OCI-LY7 (cell line): Measurements from ENCODE around the gene NAT9. TPM values are rescaled to one million over a fixed set of nuclear protein-coding genes. Genes with fewer than 3 reads are reported as not detected.

Experiments
- BruUV-seq: library from RNA; stranded (reverse); fragments of 400-500 nt; replicated peaks from 2 replicates; lab custom pipeline; 2021; lab: Mats Ljungman, UMichigan
- CTCF ChIA-PET: fragments of 300-600 bp; sonication (Branson Sonifier 250); formaldehyde crosslinking; loops from one replicate; lab custom pipeline; 2022; ENCODE audit warnings: antibody characterized with exemption; ENCODE audit not compliant: unreplicated experiment; lab: Charles Lee
- POLR2A ChIA-PET: fragments of 300-600 bp; sonication (Branson Sonifier 250); formaldehyde crosslinking; loops from one replicate; lab custom pipeline; 2022; ENCODE audit warnings: antibody characterized with exemption; lab: Charles Lee
- DNase-seq: peaks from one replicate; pipeline ENCODE4 v3.0.0-alpha.2; 2015; ENCODE audit warnings: low spot score
- H2AFZ ChIP-seq: fragments of 200-600 bp; sonication (generic), shearing (Covaris generic); 2 replicates; pipeline ENCODE4 v1.6.1; 2014; ENCODE audit warnings: mild to moderate bottlenecking, antibody characterized with exemption, low read length, moderate library complexity
- H3K27ac ChIP-seq: fragments of 200-600 bp; sonication (generic); 2 replicates; pipeline ENCODE4 v1.5.1; 2014; ENCODE audit warnings: mixed run types, low read depth, mild to moderate bottlenecking, moderate library complexity, low read length, inconsistent platforms; ENCODE audit not compliant: poor library complexity, severe bottlenecking
- H3K36me3 ChIP-seq: fragments of 200-600 bp; sonication (generic); 2 replicates; pipeline ENCODE4 v1.6.1; 2014; ENCODE audit warnings: mild to moderate bottlenecking, antibody characterized with exemption, low read length, moderate library complexity, mixed read lengths; ENCODE audit not compliant: insufficient read depth
- H3K4me1 ChIP-seq: fragments of 200-600 bp; sonication (generic); 2 replicates; pipeline ENCODE4 v1.5.1; 2014; ENCODE audit warnings: mild to moderate bottlenecking, low read length; ENCODE audit not compliant: insufficient read depth, poor library complexity, severe bottlenecking
- H3K4me2 ChIP-seq: fragments of 200-600 bp; sonication (generic); 2 replicates; pipeline ENCODE4 v1.6.1; 2014; ENCODE audit warnings: mild to moderate bottlenecking, low read length
- H3K4me3 ChIP-seq: fragments of 200-600 bp; sonication (generic); 2 replicates; pipeline ENCODE4 v1.5.1; 2014; ENCODE audit warnings: mild to moderate bottlenecking, low read depth, low read length; ENCODE audit not compliant: poor library complexity, severe bottlenecking
- H3K79me2 ChIP-seq: fragments of 200-600 bp; sonication (generic); 2 replicates; pipeline ENCODE4 v1.6.1; 2016; ENCODE audit warnings: low read depth, mild to moderate bottlenecking, low read length, moderate library complexity, mixed read lengths; ENCODE audit not compliant: insufficient read depth
- H3K9me2 ChIP-seq: fragments of 200-600 bp; sonication (generic); 2 replicates; pipeline ENCODE4 v1.6.1; 2016; ENCODE audit warnings: mild to moderate bottlenecking, low read length, mixed read lengths; ENCODE audit not compliant: insufficient read depth
- H3K9me3 ChIP-seq: fragments of 200-600 bp; sonication (generic); 2 replicates; pipeline ENCODE4 v1.6.1; 2014; ENCODE audit warnings: mild to moderate bottlenecking, mixed run types, low read length, mixed read lengths
- H4K20me1 ChIP-seq: fragments of 200-600 bp; sonication (generic); 2 replicates; pipeline ENCODE4 v1.6.1; 2014; ENCODE audit warnings: mild to moderate bottlenecking, antibody characterized with exemption, low read length, moderate library complexity, mixed read lengths; ENCODE audit not compliant: insufficient read depth
- CTCF ChIP-seq: fragments of 200-600 bp; sonication (generic); conservative IDR thresholded peaks from 2 replicates; pipeline ENCODE4 v1.5.1; 2014; ENCODE audit warnings: mild to moderate bottlenecking, antibody characterized with exemption, low read length, moderate library complexity, mixed read lengths
- EZH2phosphoT487 ChIP-seq: fragments of 200-600 bp; sonication (generic); IDR thresholded peaks from 2 replicates; pipeline ENCODE4 v1.6.1; 2018; ENCODE audit warnings: low read depth, borderline replicate concordance, mild to moderate bottlenecking, mixed run types, antibody characterized with exemption, low read length, moderate library complexity, mixed read lengths
- intact Hi-C: fragments of 100-400 bp; cut with micrococcal nuclease; formaldehyde crosslinking; loops from one replicate; pipeline ENCODE4 v1.10.0; 2022; ENCODE audit not compliant: unreplicated experiment
- total RNA-seq, 2 experiments: library from RNA; depleted of rRNA in 1 of 2; stranded (reverse); fragments of >200 nt in 1 of 2; shearing (Covaris generic) in 1 of 2; gene quantifications; 2 replicates each; pipeline ENCODE4 v1.2.3, GENCODE V29; 2014 to 2022

Gene NAT9
- total RNA-seq, 2 experiments from 2014 or later = 77.2 to 87.9 TPM

DNA sequence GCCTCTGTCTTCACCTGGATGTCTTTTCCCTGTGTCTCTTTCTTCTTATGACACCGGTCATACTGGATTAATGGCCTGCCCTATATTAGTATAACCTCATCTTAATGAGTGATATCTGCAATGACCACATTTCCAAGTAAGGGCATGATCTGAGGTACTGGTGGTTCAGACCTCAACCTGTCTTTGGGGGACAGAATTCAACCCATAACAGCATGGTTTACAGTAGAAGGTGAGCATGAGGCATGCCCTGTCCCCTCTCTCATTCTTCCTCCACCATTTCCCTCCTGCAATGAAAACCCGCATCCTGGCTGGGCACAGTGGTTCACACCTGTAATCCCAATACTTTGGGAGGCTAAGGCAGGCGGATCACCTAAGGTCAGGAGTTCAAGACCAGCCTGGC, 41.9 kb downstream of the NAT9 start:
- Histone ChIP-seq H3K4me2 (no peak overlapping the region), H3K4me1 (peaks cover 32% of the 10 kb centered on the region), H3K9me3 (no peaks in the 10 kb centered on the region), H2AFZ (no peak overlapping the region), H3K4me3 (no peak overlapping the region), H3K27ac (no peak overlapping the region), H4K20me1 (no peaks in the 10 kb centered on the region), H3K36me3 (no peaks in the 10 kb centered on the region), H3K9me2 (no peaks in the 10 kb centered on the region), H3K79me2 (no peaks in the 10 kb centered on the region)
- DNase-seq = no peak
- TF ChIP-seq EZH2phosphoT487 = no peak
- no peak for TF ChIP-seq CTCF
- CTCF ChIA-PET = no interaction called here
- intact Hi-C loops = no loop called here
- BruUV-seq = no TSS peak
- POLR2A ChIA-PET = no interaction called here

DNA sequence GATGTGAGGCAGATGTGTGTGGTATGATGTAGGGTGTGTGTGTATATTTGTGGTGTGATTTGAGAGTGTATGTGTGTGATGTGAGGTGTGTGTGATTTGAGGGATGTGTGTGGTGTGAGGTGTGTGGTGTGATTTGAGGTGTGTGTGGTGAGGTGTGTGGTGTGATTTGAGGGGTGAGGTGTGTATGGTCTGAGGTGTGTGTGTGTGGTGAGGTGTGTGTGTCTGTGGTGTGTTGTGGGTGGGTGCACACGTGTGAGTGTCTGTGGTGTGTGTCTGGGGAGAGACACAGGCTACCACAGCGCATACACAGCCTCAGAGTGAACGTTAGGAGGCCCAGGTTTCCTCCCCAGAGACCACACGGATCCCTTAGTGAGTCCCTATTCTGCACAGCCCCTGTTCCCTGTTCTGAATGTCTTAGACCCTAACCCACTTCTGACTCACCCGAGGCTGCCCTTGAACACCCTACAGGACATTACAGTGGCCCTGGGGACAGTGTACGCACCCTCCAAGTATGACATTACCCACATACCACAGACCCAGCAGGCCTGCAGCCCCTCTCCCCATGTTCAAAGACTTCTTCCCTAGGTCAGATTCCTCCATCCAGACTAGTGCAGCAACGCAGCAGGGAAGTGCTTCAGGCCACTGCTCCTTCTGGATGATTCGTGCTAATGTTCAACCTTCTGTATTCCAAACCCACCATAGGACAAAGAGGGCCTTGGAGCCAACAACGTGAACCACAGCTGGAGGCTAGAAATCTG, 42.6 kb downstream of the NAT9 start:
- no peak overlapping the region for H3K4me3 ChIP-seq
- peaks cover 3% of the 10 kb centered on the region for H3K9me3 ChIP-seq
- H3K79me2 ChIP-seq = no peaks in the 10 kb centered on the region
- no peak overlapping the region for H3K4me2 ChIP-seq
- no TSS peak for BruUV-seq
- H3K9me2 ChIP-seq = no peaks in the 10 kb centered on the region
- POLR2A ChIA-PET = no interaction called here
- peaks cover 25% of the 10 kb centered on the region for H3K4me1 ChIP-seq
- H3K27ac ChIP-seq = no peak overlapping the region
- CTCF ChIA-PET = no interaction called here
- TF ChIP-seq CTCF (no peak), EZH2phosphoT487 (no peak)
- no peaks in the 10 kb centered on the region for H4K20me1 ChIP-seq
- intact Hi-C loops = no loop called here
- H3K36me3 ChIP-seq = no peaks in the 10 kb centered on the region
- H2AFZ ChIP-seq = no peak overlapping the region
- DNase-seq = no peak
